Effector memory CD4-positive, alpha-beta T cell (primary cell): ENCODE data around the gene TPBG.

Experiments used
- DNase-seq, 3 donors: peaks; one replicate each; pipeline ENCODE4 v3.0.0-alpha.2; 2020
- H3K27ac ChIP-seq: 2 replicates; pipeline ENCODE4 v1.7.0; 2013; ENCODE audit warnings: mild to moderate bottlenecking, low read length, moderate library complexity; ENCODE audit not compliant: insufficient read depth, poor library complexity, severe bottlenecking
- H3K27me3 ChIP-seq: replicated peaks from 2 replicates; pipeline ENCODE4 v1.7.0; 2013; ENCODE audit warnings: mild to moderate bottlenecking, low read length; ENCODE audit not compliant: insufficient read depth, control insufficient read depth, poor library complexity, severe bottlenecking
- H3K36me3 ChIP-seq: 2 replicates; pipeline ENCODE4 v1.7.0; 2013; ENCODE audit warnings: mild to moderate bottlenecking, low read length, moderate library complexity; ENCODE audit not compliant: control insufficient read depth, insufficient read depth
- H3K4me1 ChIP-seq: 2 replicates; pipeline ENCODE4 v1.7.0; 2013; ENCODE audit warnings: low read length, mild to moderate bottlenecking; ENCODE audit not compliant: control insufficient read depth, insufficient read depth, poor library complexity, severe bottlenecking
- H3K4me3 ChIP-seq: 2 replicates; pipeline ENCODE4 v1.7.0; 2013; ENCODE audit warnings: low read length, low read depth, mild to moderate bottlenecking; ENCODE audit not compliant: insufficient read depth, poor library complexity, severe bottlenecking
- H3K9me3 ChIP-seq: 2 replicates; pipeline ENCODE4 v1.7.0; 2013; ENCODE audit warnings: mild to moderate bottlenecking, low read length, moderate library complexity; ENCODE audit not compliant: control insufficient read depth
- total RNA-seq, 3 donors: gene quantifications; one replicate each; lab custom pipeline; 2026; lab: John Stamatoyannopoulos, UW

Gene TPBG
- total RNA-seq: 2.6 to 10.0 (median 2.7) reads per million in 3 donors

- peak in 2 of 3 donors; percentile 14 to 15 for DNase-seq
- no peaks in the 10 kb centered on the region for H3K9me3 ChIP-seq
- H3K27me3 ChIP-seq: peaks cover 19% of the 10 kb centered on the region
- peak within 1 kb of the TSS; percentile 63 for H3K4me3 ChIP-seq
- no peaks in the 10 kb centered on the region for H3K36me3 ChIP-seq
- H3K4me1 ChIP-seq: peaks cover 11% of the 10 kb centered on the region
- no peak within 1 kb of the TSS for H3K27ac ChIP-seq
These were observed at the start of gene TPBG for GRCh38 chr6:82363428-82364086. Gene TPBG (plus strand): TSS chr6:82363817. CDS start chr6:82364962, 1,145 bp downstream.

- no peak overlapping the region for H3K4me3 ChIP-seq
- H3K36me3 ChIP-seq: no peaks in the 10 kb centered on the region
- DNase-seq: no peak
- H3K4me1 ChIP-seq: no peaks in the 10 kb centered on the region
- no peaks in the 10 kb centered on the region for H3K9me3 ChIP-seq
- H3K27me3 ChIP-seq: no peaks in the 10 kb centered on the region
- H3K27ac ChIP-seq: no peak overlapping the region
These were observed 41.2 kb upstream of the TPBG start for GRCh38 chr6:82322386-82322785.

- no peaks in the 10 kb centered on the region for H3K9me3 ChIP-seq
- no peak overlapping the region for H3K27ac ChIP-seq
- no peaks in the 10 kb centered on the region for H3K36me3 ChIP-seq
- no peak for DNase-seq
- H3K27me3 ChIP-seq: no peaks in the 10 kb centered on the region
- no peaks in the 10 kb centered on the region for H3K4me1 ChIP-seq
- H3K4me3 ChIP-seq: no peak overlapping the region
These were observed 33.9 kb upstream of the TPBG start for GRCh38 chr6:82329766-82330165.

GRCh38 chr6:82330171-82330804, 33.3 kb upstream of the TPBG start:
- no peaks in the 10 kb centered on the region for H3K4me1 ChIP-seq
- no peak for DNase-seq
- no peaks in the 10 kb centered on the region for H3K36me3 ChIP-seq
- H3K9me3 ChIP-seq: no peaks in the 10 kb centered on the region
- H3K27ac ChIP-seq: no peak overlapping the region
- H3K27me3 ChIP-seq: no peaks in the 10 kb centered on the region
- H3K4me3 ChIP-seq: no peak overlapping the region

GRCh38 chr6:82331031-82331773, 32.4 kb upstream of the TPBG start:
- H3K36me3 ChIP-seq: no peaks in the 10 kb centered on the region
- H3K27me3 ChIP-seq: no peaks in the 10 kb centered on the region
- no peaks in the 10 kb centered on the region for H3K9me3 ChIP-seq
- DNase-seq: no peak
- no peaks in the 10 kb centered on the region for H3K4me1 ChIP-seq
- no peak overlapping the region for H3K27ac ChIP-seq
- H3K4me3 ChIP-seq: no peak overlapping the region

- Histone ChIP-seq H3K36me3 (no peaks in the 10 kb centered on the region), H3K9me3 (no peaks in the 10 kb centered on the region), H3K27ac (no peak overlapping the region), H3K4me3 (no peak overlapping the region), H3K4me1 (no peaks in the 10 kb centered on the region), H3K27me3 (no peaks in the 10 kb centered on the region)
- no peak for DNase-seq
These were observed 29.8 kb upstream of the TPBG start for GRCh38 chr6:82333781-82334180.

GRCh38 chr6:82337688-82338257, 25.8 kb upstream of the TPBG start:
- Histone ChIP-seq H3K4me1 (no peaks in the 10 kb centered on the region), H3K27ac (no peak overlapping the region), H3K36me3 (no peaks in the 10 kb centered on the region), H3K9me3 (no peaks in the 10 kb centered on the region), H3K27me3 (no peaks in the 10 kb centered on the region), H3K4me3 (no peak overlapping the region)
- no peak for DNase-seq

- Histone ChIP-seq H3K27me3 (no peaks in the 10 kb centered on the region), H3K27ac (no peak overlapping the region), H3K9me3 (no peaks in the 10 kb centered on the region), H3K4me3 (no peak overlapping the region), H3K36me3 (no peaks in the 10 kb centered on the region), H3K4me1 (no peaks in the 10 kb centered on the region)
- no peak for DNase-seq
These were observed 15.5 kb upstream of the TPBG start for GRCh38 chr6:82348130-82348529.

GRCh38 chr6:82353848-82354247, 9.8 kb upstream of the TPBG start:
- no peak overlapping the region for H3K4me3 ChIP-seq

GRCh38 chr6:82360552-82360951, 3.1 kb upstream of the TPBG start:
- H3K27ac ChIP-seq: no peak overlapping the region
- no peaks in the 10 kb centered on the region for H3K9me3 ChIP-seq
- H3K27me3 ChIP-seq: peaks cover 19% of the 10 kb centered on the region
- H3K4me1 ChIP-seq: peaks cover 10% of the 10 kb centered on the region
- no peak for DNase-seq
- H3K4me3 ChIP-seq: no peak overlapping the region
- H3K36me3 ChIP-seq: no peaks in the 10 kb centered on the region

More at GRCh38 chr6:82353848-82354247, 9.8 kb upstream of the TPBG start:
- no peaks in the 10 kb centered on the region for H3K27me3 ChIP-seq
- H3K36me3 ChIP-seq: no peaks in the 10 kb centered on the region
- no peak overlapping the region for H3K27ac ChIP-seq
- no peaks in the 10 kb centered on the region for H3K9me3 ChIP-seq
- no peak for DNase-seq
- no peaks in the 10 kb centered on the region for H3K4me1 ChIP-seq
